ENCODE results near the gene IL1RN. TPM values are rescaled to one million over a fixed set of nuclear protein-coding genes. Genes with fewer than 3 reads are reported as not detected.

Gene IL1RN
- total and polyA plus RNA-seq, 2 of the 13 experiments (the other 11 are each of a cell fraction or from before 2014, with no cell fraction given), result 21.2 to 101 TPM

- no peak; the same call in 1 of the 2 replicates for TF ChIP-seq CC2D1A (CRISPR knock-in tag; IDR thresholded peaks at IDR 0.05)
- no peak for TF ChIP-seq NFRKB (IDR thresholded peaks at IDR 0.05)
- no peak for TF ChIP-seq ZNF30 (CRISPR knock-in tag; IDR thresholded peaks at IDR 0.05)
- TF ChIP-seq ZSCAN22 (CRISPR knock-in tag; IDR thresholded peaks at IDR 0.05), result 0 out of 2 replicates have a peak, but pooled peaks have one; percentile 58
- TF ChIP-seq PREB (CRISPR knock-in tag; IDR thresholded peaks at IDR 0.05), result no peak
- no peak for TF ChIP-seq ZNF720 (CRISPR knock-in tag; IDR thresholded peaks at IDR 0.05)
- no peak for TF ChIP-seq KDM6A (CRISPR knock-in tag; IDR thresholded peaks at IDR 0.05; ENCODE audit: low read depth)
- TF ChIP-seq NFYC (CRISPR knock-in tag; IDR thresholded peaks at IDR 0.05), result no peak
- no peak for TF ChIP-seq ZNF737 (CRISPR knock-in tag; IDR thresholded peaks at IDR 0.05; ENCODE audit: borderline replicate concordance)
- peak; percentile 11; the same call in 1 of the 2 replicates for TF ChIP-seq GABPB1 (CRISPR knock-in tag; IDR thresholded peaks at IDR 0.05)
- peak; percentile 38; the same call in 1 of the 2 replicates for TF ChIP-seq POGZ (CRISPR knock-in tag; IDR thresholded peaks at IDR 0.05)
- TF ChIP-seq ZFP36L2 (CRISPR knock-in tag; IDR thresholded peaks at IDR 0.05), result no peak
- no peak; the same call in 1 of the 2 replicates for TF ChIP-seq HDAC1 (CRISPR knock-in tag; IDR thresholded peaks at IDR 0.05)
- no peak for TF ChIP-seq ZNF329 (CRISPR knock-in tag; IDR thresholded peaks at IDR 0.05; ENCODE audit: low read depth)
- TF ChIP-seq TAF15 (IDR thresholded peaks at IDR 0.05; ENCODE audit: low read depth, low read length, poor library complexity, severe bottlenecking), result no peak
- TF ChIP-seq ZSCAN30 (CRISPR knock-in tag; IDR thresholded peaks at IDR 0.05), result no peak
- no peak for TF ChIP-seq ATF4 (CRISPR knock-in tag; IDR thresholded peaks at IDR 0.05)
- no peak for TF ChIP-seq KDM4B (CRISPR knock-in tag; IDR thresholded peaks at IDR 0.05)
- no peak; the same call in 1 of the 2 replicates for TF ChIP-seq UBTF (CRISPR knock-in tag; IDR thresholded peaks at IDR 0.05)
- TF ChIP-seq HMGXB3 (CRISPR knock-in tag; IDR thresholded peaks at IDR 0.05; ENCODE audit: borderline replicate concordance), result no peak
- no peak for TF ChIP-seq ZNF468 (CRISPR knock-in tag; IDR thresholded peaks at IDR 0.05)
- no peak for TF ChIP-seq NRL (CRISPR knock-in tag; IDR thresholded peaks at IDR 0.05; ENCODE audit: borderline replicate concordance)
These were observed 11.3 kb downstream of the IL1RN start (continued) for GRCh38 chr2:113138428-113139322.
